Germinal center (tissue), 1 donor: Measurements from ENCODE around the gene SMIM14.
A peak's percentile ranks its signal among the peaks of the same experiment; 100 is the strongest.
"Not testable (repeated sequence)": the region's sequence is repeated elsewhere in the genome, so short reads cannot be mapped to it uniquely, and the experiment has no call there.

Source experiments
- DNase-seq: peaks from one replicate; pipeline ENCODE4 v3.0.0; 2012; ENCODE audit warnings: mixed read lengths, low spot score

The SMIM14 gene

DNA sequence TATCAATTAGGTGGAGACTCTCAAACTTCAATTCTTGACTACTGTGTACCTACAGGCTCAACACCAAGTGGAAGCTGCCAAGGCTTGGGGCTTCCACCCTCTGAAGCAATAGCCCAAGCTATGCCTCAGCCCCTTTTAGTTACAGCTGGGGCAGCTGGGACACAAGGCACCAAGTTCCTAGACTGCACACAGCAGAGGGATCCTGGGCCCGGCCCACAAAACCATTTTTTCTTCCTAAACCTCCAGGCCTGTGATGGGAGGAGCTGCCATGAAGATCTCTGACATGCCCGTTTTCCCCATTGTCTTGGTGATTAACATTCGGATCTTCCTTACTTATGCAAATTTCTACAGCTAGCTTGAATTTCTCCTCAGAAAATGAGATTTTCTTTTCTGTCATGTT is 108.0 kb downstream of the SMIM14 start:
- no peak for DNase-seq

DNA sequence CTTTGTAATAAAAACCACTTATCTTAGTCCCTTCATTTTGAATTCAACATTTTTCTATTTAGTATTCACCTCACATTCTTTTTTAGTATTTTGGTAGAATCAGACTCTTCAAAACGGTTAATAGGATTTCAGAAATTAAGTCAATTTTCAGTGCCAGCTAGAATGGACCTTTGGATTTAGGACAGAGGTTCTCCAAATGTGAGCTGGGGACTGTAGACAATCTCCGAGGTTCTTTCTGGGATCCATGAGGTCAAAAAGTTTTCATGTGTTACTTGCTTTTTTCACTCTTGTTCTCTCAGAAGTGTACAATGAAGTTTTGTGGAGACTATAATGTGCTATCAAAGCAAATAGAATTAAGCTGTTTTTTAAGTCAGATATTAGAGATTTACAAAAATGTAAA is 109.1 kb downstream of the SMIM14 start:
- DNase-seq: no peak

DNA sequence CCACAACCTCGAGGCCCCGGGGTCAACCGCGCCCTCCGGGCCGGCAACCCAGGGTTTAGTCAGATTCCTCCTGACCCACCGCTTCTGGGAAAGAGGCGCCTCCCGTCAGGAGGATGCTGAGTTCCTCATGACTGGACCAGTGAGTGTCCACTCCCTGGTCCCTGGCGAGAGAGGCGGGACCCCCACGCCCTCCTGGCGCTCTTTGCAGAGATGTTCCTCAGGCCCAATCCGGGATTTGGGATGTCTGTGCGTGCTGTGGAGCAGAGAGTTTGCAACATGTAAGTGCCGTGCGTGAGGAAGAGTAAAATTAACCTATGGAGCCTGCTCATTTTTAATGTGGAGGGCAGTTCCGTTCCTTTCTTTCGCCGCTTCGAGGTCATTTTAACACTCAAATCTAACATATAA is 110.6 kb downstream of the SMIM14 start:
- peak; percentile 59 for DNase-seq

DNA sequence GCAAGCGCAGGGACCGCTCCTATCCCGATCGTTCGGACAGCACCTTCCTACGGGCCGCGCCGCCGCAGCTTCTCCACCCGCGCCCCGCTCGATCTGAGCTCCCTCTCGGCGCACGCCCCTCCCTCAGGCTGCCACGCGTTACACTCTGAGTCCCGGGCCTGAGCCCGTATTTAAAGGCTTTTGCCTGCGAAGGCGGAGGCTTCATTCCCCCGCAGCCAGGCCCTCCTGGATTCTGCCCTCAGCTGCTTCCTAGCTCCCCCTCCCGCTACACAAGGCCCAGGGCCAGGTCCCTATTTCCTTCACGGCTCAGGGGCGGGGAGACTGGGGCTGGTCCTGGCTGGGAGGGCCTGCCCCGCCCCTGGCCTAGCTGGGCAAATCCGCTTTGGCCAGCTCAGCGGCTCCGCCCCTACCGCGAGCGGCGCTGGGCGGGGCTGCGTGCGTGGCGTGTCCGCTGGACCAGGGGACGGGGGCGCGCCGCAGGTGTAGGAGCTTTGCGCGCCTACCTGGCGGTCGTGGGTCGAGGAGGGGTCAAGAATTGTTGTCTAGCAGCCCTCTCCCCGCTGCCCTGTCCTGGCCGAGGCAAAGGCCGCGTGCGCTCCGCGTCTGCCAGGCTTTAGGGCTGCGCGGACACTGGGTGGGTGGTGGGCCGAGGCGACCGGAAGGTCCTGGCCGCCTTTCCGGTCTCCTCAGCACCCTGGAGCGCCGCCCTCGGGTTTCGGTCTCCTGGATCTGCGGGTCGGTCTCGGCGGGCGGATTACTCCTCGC is 111.2 kb downstream of the SMIM14 start, which contains the start of gene UGDH:
TSS of gene UGDH (minus strand) at position 144 of the 765 bp plus-strand sequence. CDS start 5,927 bp downstream, outside the sequence.
- peak; percentile 98 for DNase-seq

DNA sequence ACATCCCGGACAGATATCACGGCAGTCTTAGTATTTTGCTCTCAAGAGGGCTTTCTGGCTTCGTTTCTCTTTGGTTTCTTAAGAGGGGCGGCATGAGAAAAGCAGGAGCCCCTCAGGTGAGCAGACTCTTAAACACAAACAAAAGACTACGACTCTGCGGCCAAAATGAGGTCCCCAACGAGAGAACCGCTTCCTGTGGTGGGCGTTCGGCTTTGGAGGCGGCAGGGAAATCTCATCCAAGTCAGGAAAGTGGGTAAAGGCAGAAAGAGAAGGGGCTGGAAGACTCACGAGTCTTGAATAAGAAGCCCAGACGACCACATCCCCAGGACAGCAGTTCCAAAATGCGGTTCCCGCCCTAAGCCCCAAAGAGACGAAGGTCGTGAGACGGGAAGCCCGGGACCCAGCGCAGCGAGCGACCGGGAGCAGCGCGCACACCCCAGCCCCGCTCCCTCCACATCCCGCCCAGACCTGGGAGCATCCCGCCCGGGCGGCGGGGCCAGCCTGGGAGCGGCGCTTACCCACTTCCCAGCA is 111.8 kb downstream of the SMIM14 start:
- DNase-seq: peak; percentile 37

DNA sequence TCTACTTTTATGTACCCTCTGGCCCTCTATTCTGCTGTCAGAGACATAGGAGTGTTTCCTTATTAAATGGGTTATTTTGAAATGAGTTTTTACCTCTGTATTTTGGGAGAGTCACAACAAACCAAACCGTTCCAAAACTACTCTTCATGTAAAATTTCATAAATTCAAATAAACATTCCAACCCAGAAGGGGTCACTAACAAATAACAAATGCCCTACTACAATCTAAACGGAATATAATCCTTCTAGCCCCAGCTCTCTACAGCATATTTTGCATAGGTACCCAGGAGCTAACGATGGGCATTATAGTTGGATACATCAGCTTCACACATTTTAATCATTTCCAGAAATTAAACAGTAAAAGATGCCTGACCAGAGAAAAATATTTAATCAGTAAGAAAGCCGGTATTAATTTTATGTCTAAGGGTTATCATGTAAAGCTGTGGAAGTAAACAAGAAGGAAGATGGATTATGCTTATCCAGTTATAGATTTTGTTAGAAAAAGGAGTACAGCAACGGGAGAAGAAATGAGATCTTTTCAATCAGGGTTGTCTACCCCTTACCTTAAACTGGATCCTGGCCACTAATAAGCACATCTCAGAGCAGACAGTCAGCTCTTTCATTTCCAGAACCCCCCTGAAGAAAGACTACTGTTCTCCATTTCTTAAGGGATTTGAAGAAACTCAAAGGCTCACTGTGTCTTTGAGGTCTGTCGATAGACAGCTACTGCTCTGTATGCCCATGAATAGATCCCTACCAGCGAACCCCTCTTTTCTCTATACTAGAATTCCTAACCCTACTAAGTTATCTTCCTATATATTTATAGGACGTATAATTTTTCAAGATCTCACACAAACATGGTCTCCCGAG is 112.6 kb downstream of the SMIM14 start:
- peak; percentile 3 for DNase-seq

DNA sequence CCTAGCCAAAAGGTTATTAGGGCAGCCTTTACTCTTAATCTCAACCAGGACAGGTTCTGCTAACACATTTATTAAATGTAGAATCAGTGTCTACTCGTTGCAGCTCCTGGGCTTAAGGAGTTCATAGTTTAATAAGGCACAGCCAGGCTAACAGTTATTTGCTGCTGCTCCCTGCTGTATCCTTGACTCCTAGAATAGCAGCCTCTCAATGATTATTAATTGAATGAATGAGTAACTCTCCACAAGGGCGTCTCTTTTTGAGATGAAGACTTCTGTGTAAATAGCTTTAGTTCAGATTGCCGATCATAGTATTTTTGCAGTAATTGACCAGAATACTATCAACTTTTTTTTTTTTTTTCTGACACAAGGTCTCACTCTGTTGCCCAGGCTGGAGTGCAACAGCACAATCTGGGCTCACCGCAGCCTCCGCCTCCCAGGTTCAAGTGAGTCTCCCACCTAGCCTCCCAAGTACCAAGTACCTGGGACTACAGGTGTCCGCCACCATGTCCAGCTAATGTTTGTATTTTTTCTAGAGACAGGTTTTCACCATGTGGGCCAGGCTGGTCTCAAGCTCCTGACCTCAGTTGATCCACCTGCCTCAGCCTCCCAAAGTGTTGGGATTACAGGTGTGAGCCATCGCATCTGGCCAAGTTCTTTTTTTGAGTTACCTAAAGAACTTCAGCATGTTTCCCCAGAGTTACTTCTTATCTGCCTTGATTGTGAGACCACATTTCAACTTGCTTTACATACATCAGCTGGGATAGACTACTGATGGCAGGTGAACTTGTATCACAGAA is 114.3 kb downstream of the SMIM14 start:
- DNase-seq: no peak

DNA sequence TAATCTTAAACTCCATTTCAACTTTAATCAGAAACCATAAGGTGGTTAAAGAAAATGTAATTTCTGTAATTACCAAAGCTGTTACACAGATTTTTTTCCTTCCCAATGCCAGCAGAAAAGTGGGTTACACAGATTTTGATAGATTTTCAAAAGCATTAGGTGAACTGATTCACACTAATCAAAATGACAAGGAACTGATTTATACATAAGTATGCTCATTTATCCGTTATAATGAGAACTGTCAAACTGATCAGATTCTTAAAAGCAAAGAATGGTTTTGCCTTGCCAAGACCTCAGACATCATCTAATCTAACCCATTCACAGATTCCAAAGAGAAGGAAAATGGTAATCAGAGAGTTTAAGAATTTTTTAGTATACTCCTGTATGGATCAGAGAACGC is 116.6 kb downstream of the SMIM14 start:
- DNase-seq: no peak

DNA sequence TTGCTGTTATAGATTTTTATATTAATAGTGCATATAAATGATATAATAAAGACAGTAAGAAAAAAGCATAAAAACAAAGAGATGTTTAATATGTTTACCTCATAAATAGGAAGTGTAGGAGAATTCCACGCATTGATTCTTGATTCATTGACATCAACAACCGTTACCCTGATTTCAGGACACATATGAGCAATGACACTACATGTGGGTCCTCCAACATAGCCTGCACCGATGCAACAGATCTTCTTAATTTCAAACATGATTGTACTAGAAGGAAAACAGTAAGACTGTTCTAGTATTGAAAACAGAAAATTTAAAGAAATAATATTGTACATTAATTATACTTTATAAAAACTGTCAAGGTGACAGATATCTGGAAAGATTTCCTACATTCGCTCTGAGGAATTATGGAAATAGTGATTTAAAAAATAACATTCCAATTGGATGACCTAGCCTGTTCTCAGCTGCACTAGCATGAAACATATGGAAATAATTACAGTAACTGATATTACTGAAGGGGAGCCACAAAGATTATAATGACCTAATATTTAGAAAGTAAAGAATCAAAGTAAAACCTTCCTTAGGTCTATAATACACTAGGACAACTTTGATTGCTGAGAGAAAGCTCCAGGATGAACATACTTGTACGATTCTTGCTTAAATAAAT is 117.3 kb downstream of the SMIM14 start:
- no peak for DNase-seq

DNA sequence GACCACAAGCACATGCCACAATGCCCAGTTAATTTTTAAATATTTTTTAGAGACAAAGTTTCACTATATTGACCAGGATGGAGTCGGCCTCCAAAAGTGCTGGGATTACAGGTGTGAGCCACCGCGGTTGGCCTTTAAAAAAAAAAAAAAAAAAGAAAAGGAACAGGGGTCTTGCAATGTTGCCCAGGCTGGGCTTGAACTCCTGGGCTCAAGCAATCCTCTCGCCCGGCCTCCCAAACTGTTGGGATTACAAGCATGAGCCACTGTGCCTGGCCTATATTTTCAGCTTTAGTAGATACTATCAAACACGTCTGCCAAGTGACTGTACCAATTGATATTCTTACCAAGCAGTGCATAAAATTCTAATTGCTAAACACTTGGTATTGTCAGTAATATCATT is 120.2 kb downstream of the SMIM14 start:
- DNase-seq: no peak

DNA sequence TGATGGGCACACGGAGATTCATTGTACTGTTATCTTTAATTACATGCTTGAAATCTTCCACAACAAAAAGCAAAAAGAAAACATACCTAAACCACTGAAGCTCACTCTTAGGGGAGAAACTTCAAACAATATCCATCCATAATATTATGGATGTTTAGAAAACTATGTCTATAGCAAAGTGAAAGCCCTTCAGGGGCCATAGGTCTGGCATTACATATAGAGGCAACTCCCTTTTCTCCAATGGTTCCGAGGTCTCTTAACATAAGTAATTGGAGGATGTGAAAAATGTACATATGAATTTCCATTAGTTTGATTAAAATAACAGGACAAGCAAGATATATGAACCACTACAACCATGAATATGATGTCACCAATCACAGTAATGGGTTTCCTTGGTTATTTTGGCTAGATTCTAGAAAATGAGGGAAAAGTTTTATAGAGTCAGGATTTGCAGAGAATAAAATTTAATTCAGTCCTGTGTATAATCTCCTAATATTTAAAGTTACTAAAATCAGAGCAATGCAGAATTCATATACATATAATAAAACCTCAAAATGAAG is 122.2 kb downstream of the SMIM14 start:
- DNase-seq: no peak

DNA sequence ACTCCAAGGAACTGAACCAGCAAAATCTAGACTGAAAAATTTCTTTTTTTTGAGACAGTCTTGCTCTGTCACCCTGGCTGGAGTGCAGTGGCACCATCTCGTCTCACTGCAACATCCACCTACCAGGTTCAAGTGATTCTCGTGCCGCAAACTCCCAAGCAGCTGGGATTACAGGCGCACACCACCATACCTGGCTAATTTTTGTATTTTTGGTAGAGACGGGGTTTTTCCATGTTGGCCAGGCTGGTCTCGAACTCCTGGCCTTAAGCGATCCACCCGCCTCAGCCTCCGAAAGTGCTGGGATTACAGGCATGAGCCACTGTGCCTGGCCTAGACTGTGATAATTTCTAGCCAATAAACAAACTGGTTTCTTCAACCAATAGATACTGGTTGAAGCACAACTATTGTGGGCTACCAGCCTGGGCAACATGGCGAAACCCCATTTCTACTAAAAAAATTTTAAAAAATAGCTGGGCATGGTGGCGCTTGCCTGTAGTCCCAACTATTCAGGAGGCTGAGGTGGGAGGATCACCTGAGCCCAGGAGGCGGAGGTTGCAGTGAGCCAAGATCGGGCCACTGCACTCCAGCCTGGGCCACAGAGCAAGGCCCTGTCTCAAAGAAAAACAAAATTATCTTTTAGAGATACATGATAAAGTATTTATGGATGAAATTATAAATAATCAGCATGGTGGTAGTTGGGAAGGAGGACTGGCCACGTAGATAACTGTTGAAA is 122.8 kb downstream of the SMIM14 start:
- not testable (repeated sequence) for DNase-seq

DNA sequence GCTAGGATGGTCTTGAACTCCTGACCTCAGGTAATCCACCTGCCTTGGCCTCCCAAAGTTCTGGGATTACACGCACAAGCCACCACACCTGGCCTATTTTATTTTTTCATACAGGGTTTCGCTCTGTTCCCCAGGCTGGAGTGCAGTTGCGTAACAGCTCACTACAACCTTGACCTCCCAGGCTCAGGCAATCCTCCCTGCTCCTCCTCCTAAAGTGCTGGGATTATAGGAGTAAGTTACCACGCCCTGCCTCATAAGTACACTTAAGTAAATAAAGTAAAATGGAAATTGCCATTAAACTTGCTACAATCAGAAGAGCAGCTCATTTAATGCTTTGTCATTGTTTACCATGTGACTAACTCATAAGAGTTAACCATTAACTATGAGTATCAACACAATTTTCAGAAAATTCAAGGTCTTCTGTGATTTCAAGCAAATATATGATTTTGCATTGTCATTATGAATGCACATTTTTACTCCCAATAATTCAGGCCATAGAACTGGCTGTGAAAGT is 123.7 kb downstream of the SMIM14 start:
- no peak for DNase-seq

DNA sequence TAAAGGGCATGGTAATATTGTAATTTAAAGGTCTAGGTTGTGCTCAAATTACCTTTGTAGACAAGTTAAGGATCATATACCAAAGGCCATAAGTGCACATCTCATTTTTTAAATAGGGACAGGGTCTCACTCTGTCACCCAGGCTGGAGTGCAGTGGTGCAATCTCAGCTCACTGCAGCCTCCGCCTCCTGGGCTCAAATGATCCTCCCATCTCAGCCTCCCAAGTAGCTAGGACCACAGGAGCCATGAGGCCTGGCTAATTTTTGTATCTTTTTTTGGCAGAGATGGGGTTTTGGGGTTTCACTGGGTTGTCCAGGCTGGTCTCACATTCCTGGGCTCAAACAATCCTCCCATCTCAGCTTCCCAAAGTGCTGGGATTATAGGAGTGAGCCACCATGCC is 124.4 kb downstream of the SMIM14 start:
- not testable (repeated sequence) for DNase-seq

DNA sequence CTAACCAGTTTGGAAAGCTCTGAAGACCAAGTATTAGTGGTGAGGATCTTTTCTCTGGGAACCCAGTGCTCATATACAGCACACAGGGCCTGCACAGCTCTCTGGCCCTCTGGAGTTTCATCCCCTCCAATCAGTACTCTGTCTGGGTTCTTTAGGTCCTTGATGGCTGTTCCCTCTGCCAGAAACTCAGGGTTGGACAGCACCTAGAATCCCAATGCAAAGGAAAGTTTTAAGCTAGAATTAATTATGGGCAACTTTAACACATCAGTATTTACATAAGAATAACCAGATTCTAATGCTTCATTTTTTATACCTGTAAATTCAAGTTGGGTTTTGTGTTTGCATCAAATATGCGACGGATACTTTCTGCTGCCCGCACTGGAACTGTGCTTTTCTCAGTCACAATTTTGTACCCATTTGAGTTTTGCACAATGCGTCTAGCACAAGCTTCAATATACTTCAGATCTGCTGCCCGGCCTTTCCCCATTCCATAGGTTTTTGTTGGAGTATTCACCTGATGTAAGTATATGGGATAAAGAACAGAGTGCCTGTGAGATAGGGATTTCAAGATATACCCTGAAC is 128.2 kb downstream of the SMIM14 start:
- DNase-seq: no peak

DNA sequence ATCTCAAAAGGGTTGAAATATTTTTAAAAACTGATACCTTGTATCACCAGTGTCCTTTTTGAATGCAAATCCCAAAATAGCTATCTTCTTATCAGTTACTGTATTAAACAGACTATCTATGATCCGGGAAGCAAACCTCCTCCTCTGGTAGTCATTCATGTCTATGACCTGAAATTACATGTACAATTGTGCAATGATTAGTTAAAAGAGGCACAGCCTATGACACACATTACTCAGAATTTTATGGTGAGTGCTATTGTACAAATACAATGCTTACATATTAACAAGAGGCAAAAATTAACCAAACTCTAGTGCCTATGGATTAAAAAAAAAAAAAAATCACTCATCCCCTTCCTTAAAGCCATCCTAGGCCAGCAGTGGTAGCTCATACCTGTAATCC is 133.1 kb downstream of the SMIM14 start:
- DNase-seq: no peak

DNA sequence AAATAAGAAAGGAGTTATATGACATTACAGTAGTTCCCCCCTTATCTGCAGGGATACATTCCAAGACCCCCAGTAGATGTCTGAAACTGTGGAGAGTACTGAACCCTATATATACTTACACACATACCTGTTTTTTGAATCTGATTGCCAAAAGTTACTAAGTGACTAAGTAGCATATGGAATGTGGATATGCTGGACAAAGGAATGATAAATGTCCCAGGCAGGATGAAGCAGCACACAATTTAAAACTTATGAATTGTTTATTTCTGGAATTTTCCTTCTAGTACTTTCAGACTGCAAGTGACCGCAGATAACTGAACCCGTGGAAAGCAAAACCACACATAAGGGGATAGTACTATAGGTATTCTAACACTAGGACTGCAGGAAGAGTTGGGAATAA is 134.1 kb downstream of the SMIM14 start:
- no peak for DNase-seq

DNA sequence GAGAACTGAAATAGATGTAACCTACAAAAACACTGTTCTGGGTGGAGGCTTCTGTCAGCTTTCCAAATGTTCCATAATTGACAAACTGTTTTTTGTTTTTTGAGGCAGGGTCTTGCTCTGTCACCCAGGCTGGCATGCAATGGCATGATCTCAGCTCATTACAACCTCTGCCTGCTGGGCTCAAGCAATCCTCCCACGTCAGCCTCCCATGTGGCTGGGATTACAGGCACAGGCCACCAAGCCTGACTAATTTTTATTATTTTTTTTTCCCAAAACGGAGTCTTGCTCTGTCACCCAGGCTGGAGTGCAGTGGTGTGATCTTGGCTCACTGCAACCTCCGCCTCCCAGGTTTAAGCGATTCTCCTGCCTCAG is 136.0 kb downstream of the SMIM14 start:
- DNase-seq: not testable (repeated sequence)

DNA sequence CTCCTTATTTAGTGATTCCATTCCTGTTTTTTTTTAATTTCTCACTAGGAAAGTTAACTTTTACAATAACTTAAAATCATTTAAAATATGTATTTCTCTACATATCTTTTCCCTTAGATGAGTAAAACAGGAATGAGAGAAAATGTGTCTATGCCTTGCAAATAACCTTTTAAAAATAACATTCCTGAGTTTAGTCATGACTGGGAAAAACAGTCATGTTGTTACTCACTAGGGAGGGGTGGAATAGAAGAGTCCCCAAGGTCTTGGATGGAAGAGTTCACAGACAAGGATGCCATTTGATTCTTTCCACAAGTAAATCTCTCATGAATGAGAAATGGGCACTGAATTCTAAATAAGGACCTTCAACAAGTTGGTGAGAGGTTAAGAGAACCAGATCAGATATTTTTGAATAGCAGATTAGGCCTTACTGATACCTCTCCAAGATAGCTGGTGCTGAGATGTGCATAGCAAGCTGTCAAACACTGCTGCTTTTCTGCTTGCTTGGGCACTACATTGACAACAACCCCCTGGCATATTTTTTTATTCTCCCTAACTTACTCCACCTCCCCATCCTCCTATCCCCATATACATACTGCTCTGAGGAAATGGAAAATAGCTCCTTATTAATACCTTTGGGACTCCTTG is 136.5 kb downstream of the SMIM14 start:
- DNase-seq: no peak

DNA sequence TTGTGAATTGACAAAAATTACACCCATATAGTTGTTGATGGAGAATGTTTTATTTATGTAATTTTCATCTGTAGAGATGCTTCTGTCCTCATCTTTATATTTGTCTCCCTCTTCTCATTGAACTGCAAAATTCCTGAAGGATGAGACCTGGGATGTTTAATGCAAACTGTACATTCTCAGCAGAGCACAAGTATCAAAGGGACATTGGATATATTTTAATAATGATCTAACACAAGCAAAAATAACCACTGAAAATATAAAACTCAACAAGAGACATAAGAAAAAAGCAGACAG is 140.0 kb downstream of the SMIM14 start:
- no peak for DNase-seq
